ENCODE results near the gene RAD51B.
A peak's percentile ranks its signal among the peaks of the same experiment; 100 is the strongest.

Gene RAD51B

GRCh38 chr14:68611599-68611998 lies 792.0 kb downstream of the RAD51B start:
- no peak for TF ChIP-seq CTCF (IDR thresholded peaks at IDR 0.05; ENCODE audit: insufficient read depth, low read length, poor library complexity, severe bottlenecking)
- no peak overlapping the region for H3K4me3 ChIP-seq (replicated peaks; ENCODE audit: low read depth, low read length)
- no peaks in the 10 kb centered on the region for H3K36me3 ChIP-seq (ENCODE audit: control insufficient read depth, insufficient read depth, low read length)
- H3K27me3 ChIP-seq (replicated peaks; ENCODE audit: control insufficient read depth, insufficient read depth, low read length) = no peaks in the 10 kb centered on the region
- DNase-seq (ENCODE audit: extremely low read depth, insufficient read length) = no peak

- DNase-seq (ENCODE audit: extremely low read depth, insufficient read length) = no peak
- Histone ChIP-seq H3K4me3 (replicated peaks; ENCODE audit: low read depth, low read length) (no peak overlapping the region), H3K36me3 (ENCODE audit: control insufficient read depth, insufficient read depth, low read length) (no peaks in the 10 kb centered on the region), H3K27me3 (replicated peaks; ENCODE audit: control insufficient read depth, insufficient read depth, low read length) (no peaks in the 10 kb centered on the region)
- no peak for TF ChIP-seq CTCF (IDR thresholded peaks at IDR 0.05; ENCODE audit: insufficient read depth, low read length, poor library complexity, severe bottlenecking)
Measured at GRCh38 chr14:68612049-68612448, 792.5 kb downstream of the RAD51B start.

- H3K27me3 ChIP-seq (replicated peaks; ENCODE audit: control insufficient read depth, insufficient read depth, low read length) = no peaks in the 10 kb centered on the region
- TF ChIP-seq CTCF (IDR thresholded peaks at IDR 0.05; ENCODE audit: insufficient read depth, low read length, poor library complexity, severe bottlenecking) = no peak
- peak; percentile 26 for DNase-seq (ENCODE audit: extremely low read depth, insufficient read length)
- no peaks in the 10 kb centered on the region for H3K36me3 ChIP-seq (ENCODE audit: control insufficient read depth, insufficient read depth, low read length)
- no peak overlapping the region for H3K4me3 ChIP-seq (replicated peaks; ENCODE audit: low read depth, low read length)
Measured at GRCh38 chr14:68616221-68616902, 796.8 kb downstream of the RAD51B start.

GRCh38 chr14:68619790-68620574 lies 800.4 kb downstream of the RAD51B start:
- Histone ChIP-seq H3K36me3 (ENCODE audit: control insufficient read depth, insufficient read depth, low read length) (no peaks in the 10 kb centered on the region), H3K27me3 (replicated peaks; ENCODE audit: control insufficient read depth, insufficient read depth, low read length) (no peaks in the 10 kb centered on the region), H3K4me3 (replicated peaks; ENCODE audit: low read depth, low read length) (no peak overlapping the region)
- DNase-seq (ENCODE audit: extremely low read depth, insufficient read length) = no peak
- TF ChIP-seq CTCF (IDR thresholded peaks at IDR 0.05; ENCODE audit: insufficient read depth, low read length, poor library complexity, severe bottlenecking) = no peak

- no peak for TF ChIP-seq CTCF (IDR thresholded peaks at IDR 0.05; ENCODE audit: insufficient read depth, low read length, poor library complexity, severe bottlenecking)
- Histone ChIP-seq H3K36me3 (ENCODE audit: control insufficient read depth, insufficient read depth, low read length) (no peaks in the 10 kb centered on the region), H3K27me3 (replicated peaks; ENCODE audit: control insufficient read depth, insufficient read depth, low read length) (no peaks in the 10 kb centered on the region), H3K4me3 (replicated peaks; ENCODE audit: low read depth, low read length) (no peak overlapping the region)
- DNase-seq (ENCODE audit: extremely low read depth, insufficient read length) = no peak
Measured at GRCh38 chr14:68621400-68622365, 802.1 kb downstream of the RAD51B start.
